IMR-90 (cell line): ENCODE results near the gene SLC25A21. TPM values are rescaled to one million over a fixed set of nuclear protein-coding genes. Genes with fewer than 3 reads are reported as not detected.

ENCODE experiments used
- ATAC-seq: fragments of 200-7000 bp; cut with Tn5 transposase; 2 replicates; pipeline ENCODE4 v1.9.1; 2020; ENCODE audit warnings: low read depth, mild to moderate bottlenecking, moderate library complexity
- BruUV-seq: library from RNA; stranded (reverse); fragments of 400-500 nt; replicated peaks from 2 replicates; lab custom pipeline; 2021; lab: Mats Ljungman, UMichigan
- CTCF ChIA-PET: fragments of 300-600 bp; formaldehyde crosslinking; extraction: SDS; loops from one replicate; lab custom pipeline; 2021; ENCODE audit warnings: antibody characterized with exemption; lab: Yijun Ruan, JAX
- POLR2A ChIA-PET: fragments of 300-600 bp; sonication (Branson Sonifier 250); formaldehyde crosslinking; loops from one replicate; lab custom pipeline; 2022; ENCODE audit warnings: antibody characterized with exemption; ENCODE audit not compliant: unreplicated experiment; lab: Charles Lee
- DNase-seq: peaks from one replicate; pipeline ENCODE4 v3.0.0; 2013
- H2AFZ ChIP-seq: replicated peaks from 2 replicates; pipeline ENCODE3; 2013; ENCODE audit warnings: low read length, mild to moderate bottlenecking; ENCODE audit not compliant: poor library complexity
- H2AK5ac ChIP-seq: 2 replicates; pipeline ENCODE4 v1.6.1; 2013; ENCODE audit warnings: low read depth, low read length, inconsistent platforms
- H2AK9ac ChIP-seq: replicated peaks from 2 replicates; pipeline ENCODE3; 2013; ENCODE audit warnings: mild to moderate bottlenecking, low read depth, low read length, moderate library complexity; ENCODE audit not compliant: poor library complexity
- H2BK120ac ChIP-seq: 2 replicates; pipeline ENCODE4 v1.6.1; 2013; ENCODE audit warnings: low read depth, low read length, inconsistent platforms
- H2BK15ac ChIP-seq: 3 replicates; pipeline ENCODE4 v1.6.1; 2013; ENCODE audit warnings: low read depth, low read length, inconsistent platforms
- H2BK20ac ChIP-seq: 2 replicates; pipeline ENCODE4 v1.6.1; 2013; ENCODE audit warnings: low read depth, mild to moderate bottlenecking, inconsistent platforms, low read length, moderate library complexity
- H2BK5ac ChIP-seq: 2 replicates; pipeline ENCODE4 v1.6.1; 2013; ENCODE audit warnings: mild to moderate bottlenecking, low read depth, low read length, inconsistent platforms; ENCODE audit not compliant: poor library complexity, severe bottlenecking
- H3K14ac ChIP-seq: replicated peaks from 2 replicates; pipeline ENCODE4 v1.6.1; 2013; ENCODE audit warnings: low read depth, low read length, inconsistent platforms
- H3K18ac ChIP-seq: 2 replicates; pipeline ENCODE4 v1.6.1; 2013; ENCODE audit warnings: low read depth, low read length, control low read depth
- H3K23ac ChIP-seq: 2 replicates; pipeline ENCODE4 v1.6.1; 2013; ENCODE audit warnings: low read depth, low read length, inconsistent platforms
- H3K27ac ChIP-seq: 2 replicates; pipeline ENCODE4 v1.5.1; 2013; ENCODE audit warnings: mild to moderate bottlenecking, control low read depth, low read length; ENCODE audit not compliant: insufficient read depth
- H3K27me3 ChIP-seq: 2 replicates; pipeline ENCODE4 v1.6.1; 2013; ENCODE audit warnings: low read length; ENCODE audit not compliant: control insufficient read depth, insufficient read depth
- H3K36me3 ChIP-seq: 2 replicates; pipeline ENCODE4 v1.6.1; 2013; ENCODE audit warnings: low read length, mixed read lengths; ENCODE audit not compliant: control insufficient read depth, insufficient read depth
- H3K4ac ChIP-seq: 2 replicates; pipeline ENCODE4 v1.6.1; 2013; ENCODE audit warnings: low read depth, low read length, inconsistent platforms
- H3K4me1 ChIP-seq: 2 replicates; pipeline ENCODE4 v1.6.1; 2013; ENCODE audit warnings: low read length, mixed read lengths; ENCODE audit not compliant: control insufficient read depth, insufficient read depth
- H3K4me2 ChIP-seq: 2 replicates; pipeline ENCODE4 v1.6.1; 2013; ENCODE audit warnings: low read depth, mild to moderate bottlenecking, control low read depth, low read length, moderate library complexity
- H3K4me3 ChIP-seq: 2 replicates; pipeline ENCODE4 v1.5.1; 2013; ENCODE audit warnings: low read depth, mild to moderate bottlenecking, control low read depth, low read length, moderate library complexity; ENCODE audit not compliant: insufficient read depth
- H3K56ac ChIP-seq: 2 replicates; pipeline ENCODE4 v1.6.1; 2013; ENCODE audit warnings: low read length, inconsistent platforms; ENCODE audit not compliant: insufficient read depth; ENCODE audit errors: extremely low read depth
- H3K79me1 ChIP-seq, 2 experiments: 2 replicates each; pipeline ENCODE4 v1.6.1; 2013; ENCODE audit warnings: low read length in 2 of 2, inconsistent platforms in 1 of 2, low read depth in 1 of 2
- H3K9ac ChIP-seq: 2 replicates; pipeline ENCODE4 v1.6.1; 2013; ENCODE audit warnings: low read depth, low read length, control low read depth
- H3K9me1 ChIP-seq: 2 replicates; pipeline ENCODE4 v1.6.1; 2013; ENCODE audit warnings: low read length, inconsistent platforms; ENCODE audit not compliant: insufficient read depth
- H3K9me3 ChIP-seq: 2 replicates; pipeline ENCODE4 v1.6.1; 2013; ENCODE audit warnings: low read length; ENCODE audit not compliant: control insufficient read depth, insufficient read depth
- H4K20me1 ChIP-seq: 2 replicates; pipeline ENCODE4 v1.6.1; 2013; ENCODE audit warnings: low read length, inconsistent platforms; ENCODE audit not compliant: insufficient read depth
- H4K5ac ChIP-seq: 2 replicates; pipeline ENCODE4 v1.6.1; 2013; ENCODE audit warnings: mild to moderate bottlenecking, low read depth, low read length, control low read depth
- H4K8ac ChIP-seq, 2 experiments: 2 replicates each; pipeline ENCODE4 v1.6.1; 2013; ENCODE audit warnings: low read depth in 2 of 2, low read length in 2 of 2, control low read depth in 1 of 2, inconsistent platforms in 1 of 2
- H4K91ac ChIP-seq: 2 replicates; pipeline ENCODE4 v1.6.1; 2013; ENCODE audit warnings: low read depth, low read length, inconsistent platforms; ENCODE audit not compliant: insufficient read depth
- BHLHE40 ChIP-seq: fragments of 150-350 bp; IDR thresholded peaks from 2 replicates; pipeline ENCODE4 v1.6.1; 2016; ENCODE audit warnings: mild to moderate bottlenecking, low read depth, low read length
- CEBPB ChIP-seq: IDR thresholded peaks from 2 replicates; pipeline ENCODE4 v1.6.1; 2012; ENCODE audit warnings: low read depth, low read length, improper control_type of control experiment
- ELK1 ChIP-seq: fragments of 150-350 bp; IDR thresholded peaks from 2 replicates; pipeline ENCODE4 v1.6.1; 2016; ENCODE audit warnings: low read depth, mild to moderate bottlenecking, low read length, moderate library complexity, borderline replicate concordance
- FOS ChIP-seq: fragments of 150-350 bp; IDR thresholded peaks from 2 replicates; pipeline ENCODE4 v1.6.1; 2016; ENCODE audit warnings: low read depth, low read length
- MAZ ChIP-seq: IDR thresholded peaks from 2 replicates; pipeline ENCODE4 v1.6.1; 2012; ENCODE audit warnings: low read depth, mild to moderate bottlenecking, low read length, improper control_type of control experiment, moderate library complexity, borderline replicate concordance
- MXI1 ChIP-seq: IDR thresholded peaks from 2 replicates; pipeline ENCODE4 v1.6.1; 2012; ENCODE audit warnings: low read depth, mild to moderate bottlenecking, low read length, moderate library complexity, borderline replicate concordance
- NFE2L2 ChIP-seq: fragments of 150-350 bp; IDR thresholded peaks from 2 replicates; pipeline ENCODE4 v1.6.1; 2016; ENCODE audit warnings: low read depth, mild to moderate bottlenecking, low read length
- RAD21 ChIP-seq: IDR thresholded peaks from 2 replicates; pipeline ENCODE4 v1.6.1; 2012; ENCODE audit warnings: low read length, improper control_type of control experiment
- RFX5 ChIP-seq: IDR thresholded peaks from 2 replicates; pipeline ENCODE4 v1.8.0; 2012; ENCODE audit warnings: low read depth, mild to moderate bottlenecking, low read length, moderate library complexity
- SMC3 ChIP-seq: fragments of 150-350 bp; IDR thresholded peaks from 2 replicates; pipeline ENCODE4 v1.6.1; 2016; ENCODE audit warnings: low read depth, mild to moderate bottlenecking, antibody characterized with exemption, low read length, moderate library complexity
- WGBS, 2 experiments: methylation state at CpG; one replicate each; pipeline versions ENCODE4 v1.1.5 to v1.1.7; 2013; ENCODE audit warnings: missing lambda C conversion rate in 2 of 2; ENCODE audit not compliant: insufficient read length in 1 of 2; ENCODE audit errors: extremely low coverage in 2 of 2; 5-methylcytosine and 5-hydroxymethylcytosine counted together
- dilution Hi-C: fragments of 300-500 bp; cut with HindIII; formaldehyde crosslinking; loops from one replicate; pipeline ENCODE4 v1.14.3; 2018; ENCODE audit warnings: low sequenced_read_pairs; ENCODE audit not compliant: unreplicated experiment
- in situ Hi-C: fragments of 300-500 bp; cut with MboI; formaldehyde crosslinking; loops from 3 replicates; pipeline ENCODE4 v1.14.3; 2019; ENCODE audit warnings: low sequenced_read_pairs, inconsistent platforms, mixed read lengths
- intact Hi-C: fragments of 100-400 bp; cut with micrococcal nuclease; formaldehyde crosslinking; loops from 2 replicates; pipeline ENCODE4 v1.10.0; 2022
- polyA plus RNA-seq, 3 experiments: library from polyadenylated mRNA; depleted of rRNA; stranded (reverse); fragments of >200 nt; gene quantifications; 2 replicates each; pipeline ENCODE4 v1.2.3, GENCODE V29; 2012; ENCODE audit warnings: low replicate concordance in 1 of 3
- total RNA-seq: library from RNA; depleted of rRNA; stranded (reverse); fragments of >200 nt; gene quantifications from 2 replicates; pipeline ENCODE4 v1.2.3, GENCODE V29; 2012
- TF ChIP-seq, protein P1 (sequence below): conservative IDR thresholded peaks from 2 replicates; pipeline ENCODE4 v1.5.1; 2012; ENCODE audit warnings: mild to moderate bottlenecking, low read depth, low read length, improper control_type of control experiment

SLC25A21 gene
- total and polyA plus RNA-seq, 2 of the 4 experiments (the other 2 are of a cell fraction): 0.62 to 0.90 TPM

- H3K79me1 ChIP-seq: no peaks in the 10 kb centered on the region
- no peak overlapping the region for H2AFZ ChIP-seq
- intact Hi-C loops (no loop called here), dilution Hi-C loops (no loop called here), in situ Hi-C loops (no loop called here)
- WGBS, 2 experiments: no CpG with 5 or more reads among the region's 3 CpGs
- no peaks in the 10 kb centered on the region for H3K36me3 ChIP-seq
- H4K8ac ChIP-seq: no peak overlapping the region
- CTCF ChIA-PET: interaction anchor here (1.4 kb wide), 1 partner anchor 16 kb away, joined by 3 read pairs; no protein-coding TSS in a partner anchor
- no peak overlapping the region for H2AK5ac ChIP-seq
- H3K9ac ChIP-seq: no peak overlapping the region
- H3K4me3 ChIP-seq: no peak overlapping the region
- no peak overlapping the region for H3K4me2 ChIP-seq
- H3K18ac ChIP-seq: no peak overlapping the region
- DNase-seq (no peak), ATAC-seq (no peak)
- no peak overlapping the region for H2BK5ac ChIP-seq
- TF ChIP-seq FOS (no peak), NFE2L2 (no peak), RAD21 (no peak), ELK1 (no peak), RFX5 (no peak), MAZ (no peak), SMC3 (no peak), MXI1 (no peak), CEBPB (no peak), BHLHE40 (no peak)
- TF ChIP-seq, protein P1, sequence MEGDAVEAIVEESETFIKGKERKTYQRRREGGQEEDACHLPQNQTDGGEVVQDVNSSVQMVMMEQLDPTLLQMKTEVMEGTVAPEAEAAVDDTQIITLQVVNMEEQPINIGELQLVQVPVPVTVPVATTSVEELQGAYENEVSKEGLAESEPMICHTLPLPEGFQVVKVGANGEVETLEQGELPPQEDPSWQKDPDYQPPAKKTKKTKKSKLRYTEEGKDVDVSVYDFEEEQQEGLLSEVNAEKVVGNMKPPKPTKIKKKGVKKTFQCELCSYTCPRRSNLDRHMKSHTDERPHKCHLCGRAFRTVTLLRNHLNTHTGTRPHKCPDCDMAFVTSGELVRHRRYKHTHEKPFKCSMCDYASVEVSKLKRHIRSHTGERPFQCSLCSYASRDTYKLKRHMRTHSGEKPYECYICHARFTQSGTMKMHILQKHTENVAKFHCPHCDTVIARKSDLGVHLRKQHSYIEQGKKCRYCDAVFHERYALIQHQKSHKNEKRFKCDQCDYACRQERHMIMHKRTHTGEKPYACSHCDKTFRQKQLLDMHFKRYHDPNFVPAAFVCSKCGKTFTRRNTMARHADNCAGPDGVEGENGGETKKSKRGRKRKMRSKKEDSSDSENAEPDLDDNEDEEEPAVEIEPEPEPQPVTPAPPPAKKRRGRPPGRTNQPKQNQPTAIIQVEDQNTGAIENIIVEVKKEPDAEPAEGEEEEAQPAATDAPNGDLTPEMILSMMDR: no peak
- H3K56ac ChIP-seq: no peak overlapping the region
- POLR2A ChIA-PET: no interaction called here
- no peaks in the 10 kb centered on the region for H3K9me1 ChIP-seq
- no peak overlapping the region for H2BK120ac ChIP-seq
- no peak overlapping the region for H2AK9ac ChIP-seq
- no peak overlapping the region for H2BK20ac ChIP-seq
- H3K23ac ChIP-seq: no peak overlapping the region
- no peaks in the 10 kb centered on the region for H3K27me3 ChIP-seq
- no peaks in the 10 kb centered on the region for H3K9me3 ChIP-seq
- H4K20me1 ChIP-seq: no peaks in the 10 kb centered on the region
- no peak overlapping the region for H4K91ac ChIP-seq
- H3K4me1 ChIP-seq: no peaks in the 10 kb centered on the region
- no peak overlapping the region for H3K4ac ChIP-seq
- no peak overlapping the region for H3K27ac ChIP-seq
- H3K14ac ChIP-seq: no peak overlapping the region
- BruUV-seq: no TSS peak
- H4K5ac ChIP-seq: no peak overlapping the region
- H2BK15ac ChIP-seq: no peak overlapping the region
Observed at GRCh38 chr14:37165794-37166193, 6.6 kb downstream of the SLC25A21 start.
